IMR-90 (cell line): ENCODE results near the gene MBTPS1. TPM values are rescaled to one million over a fixed set of nuclear protein-coding genes. Genes with fewer than 3 reads are reported as not detected.

Experiments used
- ATAC-seq: fragments of 200-7000 bp; cut with Tn5 transposase; 2 replicates; pipeline ENCODE4 v1.9.1; 2020; ENCODE audit warnings: low read depth, mild to moderate bottlenecking, moderate library complexity
- BruUV-seq: library from RNA; stranded (reverse); fragments of 400-500 nt; replicated peaks from 2 replicates; lab custom pipeline; 2021; lab: Mats Ljungman, UMichigan
- CTCF ChIA-PET: fragments of 300-600 bp; formaldehyde crosslinking; extraction: SDS; loops from one replicate; lab custom pipeline; 2021; ENCODE audit warnings: antibody characterized with exemption; lab: Yijun Ruan, JAX
- POLR2A ChIA-PET: fragments of 300-600 bp; sonication (Branson Sonifier 250); formaldehyde crosslinking; loops from one replicate; lab custom pipeline; 2022; ENCODE audit warnings: antibody characterized with exemption; ENCODE audit not compliant: unreplicated experiment; lab: Charles Lee
- DNase-seq: peaks from one replicate; pipeline ENCODE4 v3.0.0; 2013
- H2AFZ ChIP-seq: replicated peaks from 2 replicates; pipeline ENCODE3; 2013; ENCODE audit warnings: low read length, mild to moderate bottlenecking; ENCODE audit not compliant: poor library complexity
- H2AK5ac ChIP-seq: 2 replicates; pipeline ENCODE4 v1.6.1; 2013; ENCODE audit warnings: low read depth, low read length, inconsistent platforms
- H2AK9ac ChIP-seq: replicated peaks from 2 replicates; pipeline ENCODE3; 2013; ENCODE audit warnings: mild to moderate bottlenecking, low read depth, low read length, moderate library complexity; ENCODE audit not compliant: poor library complexity
- H2BK120ac ChIP-seq: 2 replicates; pipeline ENCODE4 v1.6.1; 2013; ENCODE audit warnings: low read depth, low read length, inconsistent platforms
- H2BK15ac ChIP-seq: 3 replicates; pipeline ENCODE4 v1.6.1; 2013; ENCODE audit warnings: low read depth, low read length, inconsistent platforms
- H2BK20ac ChIP-seq: 2 replicates; pipeline ENCODE4 v1.6.1; 2013; ENCODE audit warnings: low read depth, mild to moderate bottlenecking, inconsistent platforms, low read length, moderate library complexity
- H2BK5ac ChIP-seq: 2 replicates; pipeline ENCODE4 v1.6.1; 2013; ENCODE audit warnings: mild to moderate bottlenecking, low read depth, low read length, inconsistent platforms; ENCODE audit not compliant: poor library complexity, severe bottlenecking
- H3K14ac ChIP-seq: replicated peaks from 2 replicates; pipeline ENCODE4 v1.6.1; 2013; ENCODE audit warnings: low read depth, low read length, inconsistent platforms
- H3K18ac ChIP-seq: 2 replicates; pipeline ENCODE4 v1.6.1; 2013; ENCODE audit warnings: low read depth, low read length, control low read depth
- H3K23ac ChIP-seq: 2 replicates; pipeline ENCODE4 v1.6.1; 2013; ENCODE audit warnings: low read depth, low read length, inconsistent platforms
- H3K27ac ChIP-seq: 2 replicates; pipeline ENCODE4 v1.5.1; 2013; ENCODE audit warnings: mild to moderate bottlenecking, control low read depth, low read length; ENCODE audit not compliant: insufficient read depth
- H3K27me3 ChIP-seq: 2 replicates; pipeline ENCODE4 v1.6.1; 2013; ENCODE audit warnings: low read length; ENCODE audit not compliant: control insufficient read depth, insufficient read depth
- H3K36me3 ChIP-seq: 2 replicates; pipeline ENCODE4 v1.6.1; 2013; ENCODE audit warnings: low read length, mixed read lengths; ENCODE audit not compliant: control insufficient read depth, insufficient read depth
- H3K4ac ChIP-seq: 2 replicates; pipeline ENCODE4 v1.6.1; 2013; ENCODE audit warnings: low read depth, low read length, inconsistent platforms
- H3K4me1 ChIP-seq: 2 replicates; pipeline ENCODE4 v1.6.1; 2013; ENCODE audit warnings: low read length, mixed read lengths; ENCODE audit not compliant: control insufficient read depth, insufficient read depth
- H3K4me2 ChIP-seq: 2 replicates; pipeline ENCODE4 v1.6.1; 2013; ENCODE audit warnings: low read depth, mild to moderate bottlenecking, control low read depth, low read length, moderate library complexity
- H3K4me3 ChIP-seq: 2 replicates; pipeline ENCODE4 v1.5.1; 2013; ENCODE audit warnings: low read depth, mild to moderate bottlenecking, control low read depth, low read length, moderate library complexity; ENCODE audit not compliant: insufficient read depth
- H3K56ac ChIP-seq: 2 replicates; pipeline ENCODE4 v1.6.1; 2013; ENCODE audit warnings: low read length, inconsistent platforms; ENCODE audit not compliant: insufficient read depth; ENCODE audit errors: extremely low read depth
- H3K79me1 ChIP-seq, 2 experiments: 2 replicates each; pipeline ENCODE4 v1.6.1; 2013; ENCODE audit warnings: low read length in 2 of 2, inconsistent platforms in 1 of 2, low read depth in 1 of 2
- H3K9ac ChIP-seq: 2 replicates; pipeline ENCODE4 v1.6.1; 2013; ENCODE audit warnings: low read depth, low read length, control low read depth
- H3K9me1 ChIP-seq: 2 replicates; pipeline ENCODE4 v1.6.1; 2013; ENCODE audit warnings: low read length, inconsistent platforms; ENCODE audit not compliant: insufficient read depth
- H3K9me3 ChIP-seq: 2 replicates; pipeline ENCODE4 v1.6.1; 2013; ENCODE audit warnings: low read length; ENCODE audit not compliant: control insufficient read depth, insufficient read depth
- H4K20me1 ChIP-seq: 2 replicates; pipeline ENCODE4 v1.6.1; 2013; ENCODE audit warnings: low read length, inconsistent platforms; ENCODE audit not compliant: insufficient read depth
- H4K5ac ChIP-seq: 2 replicates; pipeline ENCODE4 v1.6.1; 2013; ENCODE audit warnings: mild to moderate bottlenecking, low read depth, low read length, control low read depth
- H4K8ac ChIP-seq, 2 experiments: 2 replicates each; pipeline ENCODE4 v1.6.1; 2013; ENCODE audit warnings: low read depth in 2 of 2, low read length in 2 of 2, control low read depth in 1 of 2, inconsistent platforms in 1 of 2
- H4K91ac ChIP-seq: 2 replicates; pipeline ENCODE4 v1.6.1; 2013; ENCODE audit warnings: low read depth, low read length, inconsistent platforms; ENCODE audit not compliant: insufficient read depth
- BHLHE40 ChIP-seq: fragments of 150-350 bp; IDR thresholded peaks from 2 replicates; pipeline ENCODE4 v1.6.1; 2016; ENCODE audit warnings: mild to moderate bottlenecking, low read depth, low read length
- CTCF ChIP-seq: conservative IDR thresholded peaks from 2 replicates; pipeline ENCODE4 v1.5.1; 2012; ENCODE audit warnings: mild to moderate bottlenecking, low read depth, low read length, improper control_type of control experiment
- ELK1 ChIP-seq: fragments of 150-350 bp; IDR thresholded peaks from 2 replicates; pipeline ENCODE4 v1.6.1; 2016; ENCODE audit warnings: low read depth, mild to moderate bottlenecking, low read length, moderate library complexity, borderline replicate concordance
- MAFK ChIP-seq: IDR thresholded peaks from 2 replicates; pipeline ENCODE4 v1.6.1; 2012; ENCODE audit warnings: low read depth, low read length, improper control_type of control experiment
- WGBS, 2 experiments: methylation state at CpG; one replicate each; pipeline versions ENCODE4 v1.1.5 to v1.1.7; 2013; ENCODE audit warnings: missing lambda C conversion rate in 2 of 2; ENCODE audit not compliant: insufficient read length in 1 of 2; ENCODE audit errors: extremely low coverage in 2 of 2; 5-methylcytosine and 5-hydroxymethylcytosine counted together
- dilution Hi-C: fragments of 300-500 bp; cut with HindIII; formaldehyde crosslinking; loops from one replicate; pipeline ENCODE4 v1.14.3; 2018; ENCODE audit warnings: low sequenced_read_pairs; ENCODE audit not compliant: unreplicated experiment
- in situ Hi-C: fragments of 300-500 bp; cut with MboI; formaldehyde crosslinking; loops from 3 replicates; pipeline ENCODE4 v1.14.3; 2019; ENCODE audit warnings: low sequenced_read_pairs, inconsistent platforms, mixed read lengths
- intact Hi-C: fragments of 100-400 bp; cut with micrococcal nuclease; formaldehyde crosslinking; loops from 2 replicates; pipeline ENCODE4 v1.10.0; 2022
- polyA plus RNA-seq, 3 experiments: library from polyadenylated mRNA; depleted of rRNA; stranded (reverse); fragments of >200 nt; gene quantifications; 2 replicates each; pipeline ENCODE4 v1.2.3, GENCODE V29; 2012; ENCODE audit warnings: low replicate concordance in 1 of 3
- total RNA-seq: library from RNA; depleted of rRNA; stranded (reverse); fragments of >200 nt; gene quantifications from 2 replicates; pipeline ENCODE4 v1.2.3, GENCODE V29; 2012

Gene MBTPS1
- total and polyA plus RNA-seq, 2 of the 4 experiments (the other 2 are of a cell fraction): 59.0 to 70.4 TPM

- no CpG with 5 or more reads among the region's 8 CpGs for WGBS, 2 experiments
- POLR2A ChIA-PET: no interaction called here
- ATAC-seq (no peak), DNase-seq (no peak)
- Histone ChIP-seq H3K14ac (no peak overlapping the region), H3K36me3 (peaks cover 44% of the 10 kb centered on the region), H2BK5ac (no peak overlapping the region), H2BK15ac (no peak overlapping the region), H3K27me3 (no peaks in the 10 kb centered on the region), H3K4me3 (no peak overlapping the region), H3K56ac (no peak overlapping the region), H3K9me1 (peaks cover 2% of the 10 kb centered on the region; the same call in 1 of the 2 replicates), H4K20me1 (no peaks in the 10 kb centered on the region), H3K4ac (no peak overlapping the region), H3K9me3 (no peaks in the 10 kb centered on the region), H2BK120ac (no peak overlapping the region), H3K18ac (no peak overlapping the region), H3K79me1 (no peaks in the 10 kb centered on the region; a peak in 2 of 4 replicates), H2BK20ac (no peak overlapping the region), H2AK5ac (no peak overlapping the region), H3K27ac (no peak overlapping the region), H3K4me2 (no peak overlapping the region), H2AFZ (no peak overlapping the region), H4K5ac (no peak overlapping the region), H3K23ac (no peak overlapping the region), H4K8ac (no peak overlapping the region), H2AK9ac (no peak overlapping the region), H3K9ac (no peak overlapping the region), H4K91ac (no peak overlapping the region), H3K4me1 (peaks cover 3% of the 10 kb centered on the region)
- TF ChIP-seq BHLHE40 (no peak), CTCF (no peak), ELK1 (no peak), MAFK (no peak)
- intact Hi-C loops: no loop called here
- no TSS peak for BruUV-seq
- CTCF ChIA-PET: interaction anchor here (0.8 kb wide), 1 partner anchor 109 kb away, joined by 4 read pairs; no protein-coding TSS in a partner anchor
- dilution Hi-C loops: no loop called here
- in situ Hi-C loops: no loop called here
Measured at GRCh38 chr16:84068041-84068440, 48.7 kb downstream of the MBTPS1 start.
